HepG2 (cell line): ENCODE data around the gene C16orf95.

ENCODE experiments used
- CCAR2 ChIP-seq: fragments of 200-400 bp; formaldehyde crosslinking; optimal IDR thresholded peaks from 2 replicates; pipeline ENCODE3; 2018; ENCODE audit warnings: low read depth, mild to moderate bottlenecking, low read length, moderate library complexity
- ELF4 ChIP-seq: sonication (generic); formaldehyde crosslinking; IDR thresholded peaks from 2 replicates; pipeline ENCODE4 v1.5.0; 2020; ENCODE audit warnings: missing genetic modification reagents, mild to moderate bottlenecking, moderate library complexity, borderline replicate concordance
- KAT2B ChIP-seq: fragments of 150-350 bp; IDR thresholded peaks from 2 replicates; pipeline ENCODE4 v1.6.1; 2014; ENCODE audit warnings: low read depth, low read length, borderline replicate concordance
- RBM22 ChIP-seq: fragments of 200-400 bp; formaldehyde crosslinking; optimal IDR thresholded peaks from 2 replicates; pipeline ENCODE3; 2017; ENCODE audit warnings: mild to moderate bottlenecking, low read length, moderate library complexity
- TAF1 ChIP-seq: sonication (generic); formaldehyde crosslinking; IDR thresholded peaks from 2 replicates; pipeline ENCODE4 v1.4.0; 2020; ENCODE audit warnings: missing genetic modification reagents
- THAP9 ChIP-seq: sonication (generic); formaldehyde crosslinking; IDR thresholded peaks from 2 replicates; pipeline ENCODE4; 2020; ENCODE audit warnings: missing genetic modification reagents, mild to moderate bottlenecking, borderline replicate concordance
- TF ChIP-seq, protein P1 (sequence below): sonication (generic); formaldehyde crosslinking; conservative IDR thresholded peaks from 2 replicates; pipeline ENCODE4 v1.4.0; 2020; ENCODE audit warnings: mild to moderate bottlenecking, missing genetic modification reagents, moderate library complexity
- TF ChIP-seq, protein P2 (sequence below): sonication (generic); formaldehyde crosslinking; IDR thresholded peaks from 2 replicates; pipeline ENCODE4 v1.5.0; 2020; ENCODE audit warnings: mild to moderate bottlenecking, missing genetic modification reagents, moderate library complexity
- TF ChIP-seq, protein P3 (sequence below): conservative IDR thresholded peaks from 2 replicates; pipeline ENCODE4 v1.6.1; 2018; ENCODE audit warnings: missing genetic modification reagents

DNA sequence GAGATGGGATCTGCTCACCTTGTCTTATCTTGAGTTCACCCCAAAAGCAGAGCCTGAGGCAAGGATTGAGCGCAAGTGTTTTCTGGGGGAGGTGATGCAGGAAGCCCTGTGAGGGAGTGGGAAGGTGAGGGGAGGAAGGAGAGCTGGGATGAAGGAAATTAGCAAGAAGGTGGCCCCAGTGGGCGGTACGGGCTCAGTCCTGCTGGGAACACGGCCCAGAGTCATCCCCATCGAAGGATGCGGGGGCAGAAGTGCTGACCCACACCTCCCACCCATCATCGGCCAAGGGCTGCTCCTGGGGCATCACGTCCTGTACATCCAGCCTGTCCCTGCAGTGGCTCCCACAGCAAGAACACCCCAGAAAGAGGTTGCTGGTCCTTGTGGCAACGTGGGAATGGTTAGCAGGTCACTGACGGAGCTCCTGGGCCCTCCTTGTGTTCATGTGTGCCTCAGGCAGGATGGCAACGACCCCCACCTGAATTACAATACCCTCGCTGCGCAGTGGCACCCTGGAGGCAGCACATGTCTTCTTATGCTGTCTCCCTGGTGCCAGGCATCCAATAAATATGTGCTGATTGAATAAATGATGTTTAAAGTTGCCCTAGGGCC, 18.2 kb downstream of the C16orf95 start:
- TF ChIP-seq KAT2B (no peak), THAP9 (CRISPR knock-in tag) (no peak), CCAR2 (no peak), ELF4 (CRISPR knock-in tag) (no peak), TAF1 (CRISPR knock-in tag) (no peak), RBM22 (no peak)
- TF ChIP-seq, protein P1, sequence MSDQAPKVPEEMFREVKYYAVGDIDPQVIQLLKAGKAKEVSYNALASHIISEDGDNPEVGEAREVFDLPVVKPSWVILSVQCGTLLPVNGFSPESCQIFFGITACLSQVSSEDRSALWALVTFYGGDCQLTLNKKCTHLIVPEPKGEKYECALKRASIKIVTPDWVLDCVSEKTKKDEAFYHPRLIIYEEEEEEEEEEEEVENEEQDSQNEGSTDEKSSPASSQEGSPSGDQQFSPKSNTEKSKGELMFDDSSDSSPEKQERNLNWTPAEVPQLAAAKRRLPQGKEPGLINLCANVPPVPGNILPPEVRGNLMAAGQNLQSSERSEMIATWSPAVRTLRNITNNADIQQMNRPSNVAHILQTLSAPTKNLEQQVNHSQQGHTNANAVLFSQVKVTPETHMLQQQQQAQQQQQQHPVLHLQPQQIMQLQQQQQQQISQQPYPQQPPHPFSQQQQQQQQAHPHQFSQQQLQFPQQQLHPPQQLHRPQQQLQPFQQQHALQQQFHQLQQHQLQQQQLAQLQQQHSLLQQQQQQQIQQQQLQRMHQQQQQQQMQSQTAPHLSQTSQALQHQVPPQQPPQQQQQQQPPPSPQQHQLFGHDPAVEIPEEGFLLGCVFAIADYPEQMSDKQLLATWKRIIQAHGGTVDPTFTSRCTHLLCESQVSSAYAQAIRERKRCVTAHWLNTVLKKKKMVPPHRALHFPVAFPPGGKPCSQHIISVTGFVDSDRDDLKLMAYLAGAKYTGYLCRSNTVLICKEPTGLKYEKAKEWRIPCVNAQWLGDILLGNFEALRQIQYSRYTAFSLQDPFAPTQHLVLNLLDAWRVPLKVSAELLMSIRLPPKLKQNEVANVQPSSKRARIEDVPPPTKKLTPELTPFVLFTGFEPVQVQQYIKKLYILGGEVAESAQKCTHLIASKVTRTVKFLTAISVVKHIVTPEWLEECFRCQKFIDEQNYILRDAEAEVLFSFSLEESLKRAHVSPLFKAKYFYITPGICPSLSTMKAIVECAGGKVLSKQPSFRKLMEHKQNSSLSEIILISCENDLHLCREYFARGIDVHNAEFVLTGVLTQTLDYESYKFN = no peak
- TF ChIP-seq, protein P2, sequence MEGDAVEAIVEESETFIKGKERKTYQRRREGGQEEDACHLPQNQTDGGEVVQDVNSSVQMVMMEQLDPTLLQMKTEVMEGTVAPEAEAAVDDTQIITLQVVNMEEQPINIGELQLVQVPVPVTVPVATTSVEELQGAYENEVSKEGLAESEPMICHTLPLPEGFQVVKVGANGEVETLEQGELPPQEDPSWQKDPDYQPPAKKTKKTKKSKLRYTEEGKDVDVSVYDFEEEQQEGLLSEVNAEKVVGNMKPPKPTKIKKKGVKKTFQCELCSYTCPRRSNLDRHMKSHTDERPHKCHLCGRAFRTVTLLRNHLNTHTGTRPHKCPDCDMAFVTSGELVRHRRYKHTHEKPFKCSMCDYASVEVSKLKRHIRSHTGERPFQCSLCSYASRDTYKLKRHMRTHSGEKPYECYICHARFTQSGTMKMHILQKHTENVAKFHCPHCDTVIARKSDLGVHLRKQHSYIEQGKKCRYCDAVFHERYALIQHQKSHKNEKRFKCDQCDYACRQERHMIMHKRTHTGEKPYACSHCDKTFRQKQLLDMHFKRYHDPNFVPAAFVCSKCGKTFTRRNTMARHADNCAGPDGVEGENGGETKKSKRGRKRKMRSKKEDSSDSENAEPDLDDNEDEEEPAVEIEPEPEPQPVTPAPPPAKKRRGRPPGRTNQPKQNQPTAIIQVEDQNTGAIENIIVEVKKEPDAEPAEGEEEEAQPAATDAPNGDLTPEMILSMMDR (CRISPR knock-in tag) = no peak
- TF ChIP-seq, protein P3, sequence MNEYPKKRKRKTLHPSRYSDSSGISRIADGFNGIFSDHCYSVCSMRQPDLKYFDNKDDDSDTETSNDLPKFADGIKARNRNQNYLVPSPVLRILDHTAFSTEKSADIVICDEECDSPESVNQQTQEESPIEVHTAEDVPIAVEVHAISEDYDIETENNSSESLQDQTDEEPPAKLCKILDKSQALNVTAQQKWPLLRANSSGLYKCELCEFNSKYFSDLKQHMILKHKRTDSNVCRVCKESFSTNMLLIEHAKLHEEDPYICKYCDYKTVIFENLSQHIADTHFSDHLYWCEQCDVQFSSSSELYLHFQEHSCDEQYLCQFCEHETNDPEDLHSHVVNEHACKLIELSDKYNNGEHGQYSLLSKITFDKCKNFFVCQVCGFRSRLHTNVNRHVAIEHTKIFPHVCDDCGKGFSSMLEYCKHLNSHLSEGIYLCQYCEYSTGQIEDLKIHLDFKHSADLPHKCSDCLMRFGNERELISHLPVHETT (CRISPR knock-in tag) = no peak
